HPDE6-E6E7 (cell line): ENCODE measurements around the gene ANKRD22.
A peak's percentile ranks its signal among the peaks of the same experiment; 100 is the strongest.

Experiments used
- DNase-seq: peaks from one replicate; pipeline ENCODE4 v3.0.0; 2011; ENCODE audit warnings: missing footprints; ENCODE audit errors: extremely low spot score

The ANKRD22 gene

DNA sequence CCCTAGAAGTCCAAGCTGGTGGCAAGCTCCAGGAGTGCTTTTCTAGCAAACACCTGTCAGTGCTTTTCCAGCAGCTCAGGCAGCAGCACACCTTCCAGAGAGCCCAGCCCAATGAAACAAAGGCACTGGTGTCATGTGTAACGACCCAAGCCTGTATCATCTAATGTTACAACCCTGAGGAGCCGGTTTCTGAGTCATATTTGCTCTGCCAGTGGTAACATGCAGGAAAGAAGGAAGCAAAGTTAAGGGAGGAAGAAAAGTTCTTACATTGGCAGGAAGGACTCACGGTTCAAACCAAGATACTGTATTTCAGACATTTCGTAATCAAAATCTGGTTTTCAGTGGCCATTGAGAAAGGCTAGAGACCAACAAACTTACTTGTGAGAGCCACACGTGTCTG is at the start of gene ANKRD22:
Gene ANKRD22 (minus strand): TSS at position 139 of the 400 bp plus-strand sequence. CDS start 237 bp downstream, outside the sequence.
- peak; percentile 88 for DNase-seq

GRCh38 chr10:88899886-88900285 is 48.2 kb upstream of the ANKRD22 start:
- DNase-seq = no peak

DNA sequence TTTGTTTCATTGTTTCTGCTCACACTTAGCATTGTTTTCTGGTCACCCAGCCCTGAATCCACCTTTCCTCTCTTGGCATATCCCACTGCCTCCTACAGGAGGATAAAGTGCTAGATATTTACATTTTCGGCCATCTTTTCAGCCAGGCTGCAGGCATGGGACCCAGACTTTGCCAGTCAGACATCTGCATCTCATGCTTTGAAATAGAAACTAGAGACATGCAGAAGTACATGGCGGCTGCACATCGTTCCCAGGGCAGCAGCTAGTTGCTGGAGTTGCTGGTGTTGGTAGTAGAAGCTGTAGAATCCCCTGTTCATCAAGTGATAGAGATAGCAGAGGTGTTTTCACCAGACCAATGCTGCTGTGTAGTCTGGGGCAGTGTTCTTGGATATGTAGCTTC is 47.1 kb upstream of the ANKRD22 start:
- DNase-seq = no peak

DNA sequence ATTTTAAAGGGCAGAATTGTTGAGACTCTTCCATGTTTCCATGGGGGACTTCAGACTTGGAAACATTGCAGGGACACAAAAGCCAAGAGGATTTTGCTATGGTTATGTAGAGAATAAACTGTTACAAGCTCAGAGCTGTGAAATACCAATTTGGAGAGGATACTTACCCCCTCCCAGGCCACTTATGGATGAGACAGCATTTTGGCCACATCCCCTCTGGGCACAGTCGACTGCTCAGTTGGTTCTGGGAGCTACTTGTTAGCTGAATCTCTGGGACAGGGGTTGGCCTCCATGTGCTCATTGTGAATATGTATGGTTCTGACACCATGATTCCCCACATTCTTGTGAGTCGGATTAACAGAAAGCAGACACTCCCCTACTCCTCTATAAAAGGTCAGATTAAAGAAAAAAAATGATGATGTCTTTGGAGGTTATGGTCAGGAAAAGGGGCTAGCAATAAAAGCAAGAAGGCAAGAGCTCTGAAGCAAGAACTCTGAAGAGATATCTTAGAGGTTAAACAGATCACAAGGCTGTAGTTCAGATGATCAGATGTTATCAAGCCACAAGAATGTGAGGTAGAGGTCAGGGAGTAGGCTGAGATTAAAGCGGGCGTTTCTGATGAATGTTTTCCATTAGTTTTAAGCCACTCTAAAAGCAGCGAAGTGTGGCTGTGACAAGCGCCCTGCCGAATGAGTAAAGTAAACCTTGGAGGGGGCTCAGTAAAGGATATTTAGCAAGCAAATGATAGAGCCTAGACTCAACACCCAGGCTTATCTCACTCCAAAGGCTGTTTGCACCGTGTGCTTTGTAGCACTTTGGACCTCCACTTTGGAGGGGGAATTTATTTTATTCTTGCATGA is 45.6 kb upstream of the ANKRD22 start:
- DNase-seq = no peak

DNA sequence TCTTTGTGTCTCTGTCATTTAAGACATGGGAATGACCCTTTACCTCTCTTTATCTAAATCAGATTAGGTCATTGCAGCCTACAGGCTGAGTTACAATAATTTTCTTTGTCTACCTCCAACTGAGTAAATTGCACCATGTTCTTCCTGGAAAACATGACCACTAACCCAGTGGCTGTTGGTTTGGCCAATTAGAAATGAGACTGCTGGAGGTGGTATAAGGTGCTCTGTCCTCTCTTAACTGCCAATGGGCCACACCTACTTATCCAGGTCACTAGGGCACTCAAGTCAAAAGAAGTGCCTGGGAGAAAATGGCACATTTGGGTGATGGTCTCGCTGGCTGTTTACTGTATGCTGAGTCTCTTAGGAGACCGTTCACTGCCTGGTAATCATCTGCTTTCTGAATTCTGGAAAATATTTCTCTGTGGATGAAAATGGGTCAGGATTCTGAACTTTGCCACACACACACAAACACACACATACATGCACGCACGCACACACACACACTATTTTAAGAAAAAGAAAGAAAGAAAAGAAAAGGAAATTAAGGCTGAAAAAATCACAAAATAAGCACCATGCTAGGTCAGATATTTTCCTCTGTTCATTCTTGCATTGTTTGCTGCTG is 44.8 kb upstream of the ANKRD22 start:
- no peak for DNase-seq

DNA sequence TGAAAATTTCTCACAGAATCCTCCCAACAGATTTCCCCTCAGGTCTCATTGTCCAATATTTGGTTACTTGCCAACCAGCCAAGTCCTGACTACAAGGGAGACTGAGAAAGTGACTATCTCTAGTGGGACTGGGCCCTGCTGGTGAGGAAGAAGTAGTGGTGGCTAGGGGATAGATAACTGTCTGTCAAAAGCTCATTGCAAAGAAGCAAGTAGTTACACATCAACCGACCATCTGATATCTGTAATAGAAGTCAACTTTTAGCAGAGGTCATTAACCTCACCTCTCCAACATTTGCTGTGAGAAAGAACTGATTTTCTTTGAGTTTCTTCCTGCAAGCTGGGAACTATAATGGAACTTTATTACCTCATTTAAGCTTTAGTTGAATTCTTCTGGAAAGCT is 43.6 kb upstream of the ANKRD22 start:
- DNase-seq = no peak

DNA sequence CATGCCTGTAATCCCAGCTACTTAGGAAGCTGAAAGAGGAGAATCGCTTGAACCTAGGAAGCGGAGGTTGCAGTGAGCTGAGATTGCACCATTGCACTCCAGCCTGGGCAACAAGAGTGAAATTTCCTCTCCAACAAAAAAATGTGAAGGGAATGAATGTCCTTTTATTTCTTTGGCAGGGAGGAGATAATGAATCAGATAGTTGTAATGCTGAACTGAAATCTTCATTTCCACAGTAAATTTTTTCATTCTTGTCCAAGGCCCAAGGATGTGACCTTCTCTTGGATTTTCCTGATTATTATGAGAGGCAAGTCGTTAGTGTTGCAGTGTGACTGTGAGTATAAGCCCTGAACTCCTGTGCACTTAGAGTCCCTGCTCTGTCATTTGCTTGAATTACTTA is 42.0 kb upstream of the ANKRD22 start:
- DNase-seq = no peak

DNA sequence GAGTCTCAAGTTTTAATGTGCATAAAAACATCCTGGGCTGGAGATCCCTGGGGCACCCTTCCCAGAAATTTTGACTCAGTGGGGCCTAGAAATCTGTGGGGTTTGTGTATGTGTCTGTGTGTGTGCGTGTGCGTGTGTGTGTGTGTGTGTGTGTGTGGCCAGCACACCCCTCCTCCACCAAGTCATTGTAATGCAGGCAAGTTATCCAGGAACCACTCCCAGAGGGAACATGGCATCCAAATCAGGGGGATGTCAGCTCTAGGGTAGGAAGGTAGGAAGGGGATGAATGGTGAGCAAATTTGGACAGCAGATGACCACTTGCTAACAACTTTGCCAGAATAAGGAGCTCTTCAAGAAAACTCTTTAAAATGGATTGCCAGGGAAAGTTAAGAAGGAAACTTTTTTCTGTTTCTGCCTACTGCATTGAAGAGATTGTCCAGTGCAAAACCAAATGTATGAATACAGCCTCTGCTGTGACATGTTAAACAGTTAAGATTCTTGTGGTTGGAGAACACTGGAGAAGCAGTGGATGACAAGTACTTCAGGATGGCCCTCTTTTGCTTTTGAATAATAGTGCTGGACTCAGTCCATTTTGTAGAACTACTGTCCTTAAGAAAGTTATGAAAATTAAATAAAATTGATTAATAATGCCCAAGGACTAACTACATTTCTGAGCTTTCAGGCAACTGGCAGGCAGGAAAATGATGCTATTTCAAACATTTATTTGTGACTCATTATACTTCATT is 40.8 kb upstream of the ANKRD22 start:
- DNase-seq = no peak

DNA sequence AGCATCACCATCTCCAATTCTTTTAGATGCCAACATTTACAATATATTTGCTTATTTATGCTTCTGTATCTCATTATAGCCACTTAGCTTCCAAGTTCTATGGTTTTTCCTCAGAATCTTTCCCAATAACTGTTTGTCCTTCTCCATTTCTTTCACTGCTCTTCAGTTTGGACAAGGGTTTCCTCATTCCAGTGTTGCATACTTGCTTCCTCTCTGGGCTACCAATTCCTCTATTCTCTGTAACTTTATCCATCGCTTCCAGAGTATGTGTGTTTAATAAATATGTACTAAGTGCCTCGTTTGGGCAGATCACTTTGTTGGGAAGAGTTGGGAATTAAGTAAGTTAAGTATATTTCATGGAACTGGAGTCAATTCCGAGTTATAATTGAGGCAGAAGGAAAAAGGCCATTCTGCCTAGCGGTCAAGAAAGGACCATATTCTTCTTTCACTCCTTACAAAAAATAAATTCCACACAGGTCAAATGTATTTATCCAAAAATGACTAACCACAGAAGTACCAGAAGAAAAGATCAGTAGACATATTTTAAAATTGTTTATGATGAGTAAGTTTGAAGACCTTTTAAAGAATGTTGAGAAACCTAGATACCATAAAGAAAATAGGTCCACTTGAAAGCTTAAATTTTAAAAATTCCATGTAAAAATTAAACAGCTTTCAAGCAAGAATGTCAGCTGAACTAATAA is 39.2 kb upstream of the ANKRD22 start:
- no peak for DNase-seq

DNA sequence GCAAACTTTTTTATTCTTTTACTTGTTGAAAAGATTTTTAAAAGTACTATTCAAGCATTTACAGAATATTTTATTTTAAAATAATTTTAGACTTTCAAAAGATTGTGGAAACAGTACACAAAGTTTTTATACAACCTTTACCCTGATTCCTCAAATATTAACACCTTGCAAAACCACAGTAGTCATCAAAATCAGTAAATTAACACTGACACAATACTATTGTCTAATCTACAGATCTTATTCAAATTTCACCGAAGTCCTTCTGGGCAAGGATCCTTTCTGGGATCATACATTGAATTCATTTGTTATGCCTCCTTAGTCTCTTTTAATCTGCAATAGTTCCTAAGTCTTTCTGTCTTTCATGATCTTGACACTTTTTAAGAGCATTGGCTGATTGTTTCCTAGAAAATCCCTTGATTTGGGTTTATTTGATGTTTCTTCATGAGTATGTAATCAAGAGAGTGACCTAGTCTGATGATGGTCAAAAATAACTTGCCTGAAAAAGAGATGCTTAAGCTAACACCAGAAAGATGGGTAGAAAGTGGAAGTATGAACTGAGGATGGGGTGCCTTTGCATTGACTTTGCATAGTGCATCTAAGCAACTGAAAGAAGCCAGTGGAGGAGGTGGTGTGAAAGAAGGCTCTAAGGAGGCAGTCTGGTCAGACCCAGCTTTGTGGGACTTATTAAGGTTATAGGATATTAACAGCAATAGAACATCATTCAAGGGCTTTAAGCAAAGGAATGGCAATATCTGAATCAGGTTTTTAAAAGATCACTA is 38.1 kb upstream of the ANKRD22 start:
- no peak for DNase-seq

DNA sequence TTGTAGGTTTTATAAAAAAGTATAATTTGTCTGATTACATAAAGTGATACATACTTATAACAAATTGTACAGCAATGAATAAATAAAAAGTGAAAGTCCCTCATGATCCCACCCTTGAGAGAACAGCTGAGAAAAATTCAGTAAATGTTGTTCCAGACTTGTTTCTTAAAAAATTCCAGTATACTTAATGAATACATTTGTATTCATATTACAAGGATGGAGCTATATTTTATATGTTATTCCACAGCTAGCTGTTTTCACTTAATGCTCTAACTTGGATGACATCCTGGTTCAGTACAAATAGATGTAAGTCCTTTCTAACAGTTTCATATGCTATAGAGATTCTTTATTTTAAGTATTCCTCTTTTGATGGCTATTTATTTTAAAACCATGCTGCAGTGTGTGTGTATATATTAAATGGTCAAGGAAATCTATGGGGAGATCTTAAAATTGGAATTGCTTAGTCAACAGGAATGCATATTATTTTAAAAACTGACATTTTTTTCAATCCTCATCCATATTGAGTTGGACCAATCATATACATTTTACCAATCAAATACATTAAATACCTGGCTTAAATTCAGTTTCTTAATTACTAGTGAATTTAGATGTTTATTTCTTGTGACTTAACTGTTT is 37.3 kb upstream of the ANKRD22 start:
- no peak for DNase-seq

DNA sequence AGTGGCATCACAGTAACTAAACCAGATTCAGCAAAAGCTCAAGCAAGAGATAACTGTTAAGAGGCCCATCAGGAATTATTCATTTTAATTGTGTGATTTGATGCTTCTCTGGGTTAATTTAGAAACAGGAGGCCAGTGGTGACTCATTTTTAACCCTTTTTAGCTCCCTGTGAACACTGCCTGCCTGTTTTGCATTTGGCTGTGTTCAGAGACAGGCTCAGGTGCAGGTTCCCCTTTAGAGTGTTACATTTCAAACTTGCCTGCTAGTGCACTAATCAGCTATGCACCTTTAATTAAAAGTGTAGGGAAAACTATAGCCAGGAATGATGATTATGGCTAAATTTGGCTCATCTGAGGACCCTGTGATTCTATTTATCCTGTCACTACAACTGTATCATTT is 34.9 kb upstream of the ANKRD22 start:
- no peak for DNase-seq

DNA sequence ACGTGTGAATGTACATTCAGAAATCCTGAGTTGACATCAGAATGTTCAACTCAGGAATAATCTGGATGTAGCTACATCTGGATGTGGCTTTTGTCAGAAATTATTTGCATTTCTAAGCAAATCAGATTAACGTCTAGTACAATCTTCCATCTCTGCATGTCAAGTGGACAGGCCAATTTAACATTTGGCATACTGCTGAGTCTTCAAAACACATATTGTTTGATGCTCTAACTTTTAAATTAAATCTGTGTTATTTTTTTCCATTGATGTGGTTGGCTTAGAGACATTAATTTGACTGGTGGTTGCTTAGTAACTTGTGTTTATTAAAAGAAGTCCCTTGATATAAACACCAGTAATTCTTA is 31.8 kb upstream of the ANKRD22 start:
- DNase-seq = no peak

DNA sequence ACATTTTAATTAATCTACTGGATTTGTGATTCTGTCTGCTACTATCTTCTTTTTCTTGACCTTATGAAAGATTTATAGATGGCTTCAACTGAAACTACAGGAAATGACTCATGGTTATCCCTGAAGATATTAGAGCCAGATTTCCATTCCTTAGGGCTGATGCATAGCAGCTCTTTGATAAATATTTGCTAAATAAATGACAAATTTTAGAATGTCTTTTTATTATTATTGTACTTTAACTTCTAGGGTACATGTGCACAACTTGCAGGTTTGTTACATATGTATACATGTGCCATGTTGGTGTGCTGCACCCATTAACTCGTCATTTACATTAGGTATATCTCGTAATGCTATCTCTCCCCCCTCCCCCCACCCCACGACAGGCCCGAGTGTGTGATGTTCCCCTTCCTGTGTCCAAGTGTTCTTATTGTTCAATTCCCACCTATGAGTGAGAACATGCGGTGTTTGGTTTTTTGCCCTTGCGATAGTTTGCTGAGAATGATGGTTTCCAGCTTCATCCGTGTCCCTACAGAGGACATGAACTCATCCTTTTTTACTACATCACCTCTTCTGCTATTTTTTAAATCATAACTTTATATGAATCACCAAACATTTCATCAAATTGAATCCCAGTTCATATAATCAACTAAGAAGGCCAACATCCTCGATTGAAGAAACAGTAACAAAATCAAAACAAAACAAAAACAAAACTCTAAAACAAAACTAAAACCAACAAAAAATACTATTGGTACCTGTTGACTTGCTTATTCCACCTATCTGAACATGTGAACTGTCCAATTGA is 31.2 kb upstream of the ANKRD22 start:
- DNase-seq = peak; percentile 38

- DNase-seq = no peak
Observed at GRCh38 chr10:88881922-88882645, 30.4 kb upstream of the ANKRD22 start.

- no peak for DNase-seq
Observed at GRCh38 chr10:88881320-88881719, 29.7 kb upstream of the ANKRD22 start.

GRCh38 chr10:88880282-88881076 is 28.8 kb upstream of the ANKRD22 start:
- peak; percentile 64 for DNase-seq

DNA sequence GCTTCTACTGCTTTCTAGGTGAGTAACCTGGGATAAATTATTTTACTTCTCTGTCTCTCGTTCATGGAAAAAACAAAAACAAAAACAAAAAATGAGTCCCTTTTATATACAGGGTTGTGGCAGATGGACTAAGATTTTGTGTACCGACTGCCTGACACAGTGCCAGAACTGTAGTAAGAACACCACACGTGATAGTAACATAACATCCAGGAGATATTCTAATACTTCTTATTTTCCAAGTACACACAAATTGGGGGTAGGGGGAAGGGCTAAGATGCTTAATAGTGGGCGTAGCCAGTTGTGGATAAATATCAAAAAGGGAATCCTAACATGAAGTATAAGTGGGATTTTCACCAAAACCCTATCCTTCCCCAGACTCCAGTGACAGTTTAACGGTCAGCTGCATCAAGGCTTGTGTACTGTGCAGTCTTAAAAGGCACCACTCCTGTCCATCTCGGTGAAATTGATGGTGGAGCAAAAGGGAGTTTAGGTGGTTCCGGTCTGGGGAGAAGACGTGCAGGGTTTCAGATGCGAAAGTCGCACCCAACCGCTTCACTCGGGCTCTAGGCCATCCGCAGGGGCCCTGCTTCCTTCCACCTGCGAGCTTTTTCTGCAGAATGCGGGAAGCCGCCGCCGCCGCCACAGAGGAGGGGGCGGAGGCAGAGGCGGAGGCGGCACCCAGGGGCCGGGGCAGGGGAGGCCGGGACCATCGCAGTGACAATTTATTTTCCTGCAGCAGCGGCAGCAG is 28.1 kb upstream of the ANKRD22 start, which contains the start of gene STAMBPL1:
Gene STAMBPL1 (plus strand): TSS at position 712 of the 748 bp plus-strand sequence. CDS start 21,464 bp downstream, outside the sequence.
- peak; percentile 21 for DNase-seq
